SJSA1 (cell line): ENCODE data around the gene RALGAPA2. TPM values are rescaled to one million over a fixed set of nuclear protein-coding genes. Genes with fewer than 3 reads are reported as not detected.

ENCODE experiments used
- DNase-seq, 2 experiments: peaks; one replicate each; pipeline ENCODE4 v3.0.0-alpha.2; 2015 to 2020; ENCODE audit warnings: low spot score in 2 of 2, low read depth in 1 of 2
- H3K27ac ChIP-seq: fragments of 250-450 bp; sonication (Bioruptor Pico); 2 replicates; pipeline ENCODE4 v1.5.1; 2020; ENCODE audit warnings: mild to moderate bottlenecking, moderate library complexity
- H3K27me3 ChIP-seq: fragments of 250-450 bp; sonication (Bioruptor Pico); replicated peaks from 2 replicates; pipeline ENCODE4 v1.5.1; 2020; ENCODE audit warnings: mild to moderate bottlenecking, moderate library complexity
- H3K36me3 ChIP-seq: fragments of 250-450 bp; sonication (Bioruptor Pico); 2 replicates; pipeline ENCODE4 v1.5.1; 2020; ENCODE audit warnings: mild to moderate bottlenecking
- H3K4me1 ChIP-seq: fragments of 250-450 bp; sonication (Bioruptor Pico); replicated peaks from 2 replicates; pipeline ENCODE4 v1.6.1; 2021; ENCODE audit warnings: mild to moderate bottlenecking
- H3K4me3 ChIP-seq: fragments of 250-450 bp; sonication (Bioruptor Pico); 2 replicates; pipeline ENCODE4 v1.5.1; 2020; ENCODE audit warnings: mild to moderate bottlenecking
- H3K9me3 ChIP-seq: fragments of 250-450 bp; sonication (Bioruptor Pico); replicated peaks from 2 replicates; pipeline ENCODE4 v1.5.1; 2020; ENCODE audit warnings: mild to moderate bottlenecking
- total RNA-seq: library from RNA; depleted of rRNA; stranded (reverse); fragments of >200 nt; shearing (Covaris generic); gene quantifications from 2 replicates; pipeline ENCODE4 v1.2.3, GENCODE V29; 2014

Gene RALGAPA2
- total RNA-seq, 1 experiment from 2014 or later, result 5.9 TPM

- no peaks in the 10 kb centered on the region for H3K9me3 ChIP-seq
- no peaks in the 10 kb centered on the region; the same call in 1 of the 2 replicates for H3K27me3 ChIP-seq
- H3K27ac ChIP-seq, result no peak overlapping the region
- 0 out of 2 replicates have a peak, but pooled peaks cover 3% of the 10 kb centered on the region for H3K36me3 ChIP-seq
- peaks cover 6% of the 10 kb centered on the region for H3K4me1 ChIP-seq
- DNase-seq, result no peak
- no peak overlapping the region for H3K4me3 ChIP-seq
Observed at GRCh38 chr20:20710443-20711315, 1.8 kb downstream of the RALGAPA2 start.

GRCh38 chr20:20709887-20710286 lies 2.6 kb downstream of the RALGAPA2 start:
- Histone ChIP-seq H3K4me1 (peaks cover 6% of the 10 kb centered on the region), H3K36me3 (0 out of 2 replicates have a peak, but pooled peaks cover 3% of the 10 kb centered on the region), H3K9me3 (no peaks in the 10 kb centered on the region), H3K4me3 (no peak overlapping the region), H3K27me3 (no peaks in the 10 kb centered on the region; the same call in 1 of the 2 replicates), H3K27ac (no peak overlapping the region)
- DNase-seq, result no peak

- H3K4me1 ChIP-seq, result no peaks in the 10 kb centered on the region
- H3K27ac ChIP-seq, result no peak overlapping the region
- H3K27me3 ChIP-seq, result no peaks in the 10 kb centered on the region; the same call in 1 of the 2 replicates
- DNase-seq, result no peak
- no peaks in the 10 kb centered on the region for H3K36me3 ChIP-seq
- no peak overlapping the region for H3K4me3 ChIP-seq
- H3K9me3 ChIP-seq, result no peaks in the 10 kb centered on the region
Observed at GRCh38 chr20:20706285-20706684, 6.2 kb downstream of the RALGAPA2 start.

GRCh38 chr20:20702330-20703245 lies 9.9 kb downstream of the RALGAPA2 start:
- no peak overlapping the region for H3K27ac ChIP-seq
- no peaks in the 10 kb centered on the region for H3K36me3 ChIP-seq
- H3K4me3 ChIP-seq, result no peak overlapping the region
- no peaks in the 10 kb centered on the region for H3K4me1 ChIP-seq
- no peak for DNase-seq
- H3K9me3 ChIP-seq, result no peaks in the 10 kb centered on the region
- no peaks in the 10 kb centered on the region for H3K27me3 ChIP-seq

- no peaks in the 10 kb centered on the region for H3K36me3 ChIP-seq
Observed at GRCh38 chr20:20699917-20700316, 12.5 kb downstream of the RALGAPA2 start.

GRCh38 chr20:20699144-20699543 lies 13.3 kb downstream of the RALGAPA2 start:
- no peak overlapping the region for H3K4me3 ChIP-seq
- H3K27ac ChIP-seq, result no peak overlapping the region
- no peaks in the 10 kb centered on the region for H3K27me3 ChIP-seq
- no peaks in the 10 kb centered on the region for H3K9me3 ChIP-seq
- no peaks in the 10 kb centered on the region for H3K36me3 ChIP-seq
- H3K4me1 ChIP-seq, result no peaks in the 10 kb centered on the region
- no peak for DNase-seq

More at GRCh38 chr20:20699917-20700316, 12.5 kb downstream of the RALGAPA2 start:
- Histone ChIP-seq H3K27ac (no peak overlapping the region), H3K4me3 (no peak overlapping the region), H3K9me3 (no peaks in the 10 kb centered on the region), H3K27me3 (no peaks in the 10 kb centered on the region), H3K4me1 (no peaks in the 10 kb centered on the region)
- DNase-seq, result no peak

GRCh38 chr20:20697325-20697845 lies 15.1 kb downstream of the RALGAPA2 start:
- DNase-seq, result no peak
- Histone ChIP-seq H3K27ac (no peak overlapping the region), H3K9me3 (no peaks in the 10 kb centered on the region), H3K4me1 (no peaks in the 10 kb centered on the region), H3K36me3 (no peaks in the 10 kb centered on the region), H3K4me3 (no peak overlapping the region), H3K27me3 (no peaks in the 10 kb centered on the region)

- Histone ChIP-seq H3K27ac (no peak overlapping the region), H3K36me3 (no peaks in the 10 kb centered on the region), H3K9me3 (no peaks in the 10 kb centered on the region), H3K27me3 (no peaks in the 10 kb centered on the region), H3K4me1 (no peaks in the 10 kb centered on the region), H3K4me3 (no peak overlapping the region)
- DNase-seq, result no peak
Observed at GRCh38 chr20:20695250-20695816, 17.1 kb downstream of the RALGAPA2 start.

GRCh38 chr20:20694591-20694990 lies 17.9 kb downstream of the RALGAPA2 start:
- H3K9me3 ChIP-seq, result no peaks in the 10 kb centered on the region
- H3K36me3 ChIP-seq, result no peaks in the 10 kb centered on the region
- H3K27ac ChIP-seq, result no peak overlapping the region
- no peak for DNase-seq
- no peaks in the 10 kb centered on the region for H3K4me1 ChIP-seq
- H3K27me3 ChIP-seq, result no peaks in the 10 kb centered on the region
- no peak overlapping the region for H3K4me3 ChIP-seq

- H3K27me3 ChIP-seq, result no peaks in the 10 kb centered on the region
- DNase-seq, result no peak
- no peaks in the 10 kb centered on the region for H3K9me3 ChIP-seq
- H3K27ac ChIP-seq, result no peak overlapping the region
- no peaks in the 10 kb centered on the region for H3K4me1 ChIP-seq
- H3K36me3 ChIP-seq, result no peaks in the 10 kb centered on the region
- H3K4me3 ChIP-seq, result no peak overlapping the region
Observed at GRCh38 chr20:20692587-20692986, 19.9 kb downstream of the RALGAPA2 start.

GRCh38 chr20:20691477-20692235 lies 20.8 kb downstream of the RALGAPA2 start:
- H3K4me3 ChIP-seq, result no peak overlapping the region
- no peak overlapping the region for H3K27ac ChIP-seq
- H3K4me1 ChIP-seq, result no peaks in the 10 kb centered on the region
- H3K9me3 ChIP-seq, result no peaks in the 10 kb centered on the region
- no peaks in the 10 kb centered on the region for H3K36me3 ChIP-seq
- no peak for DNase-seq
- no peaks in the 10 kb centered on the region for H3K27me3 ChIP-seq

GRCh38 chr20:20690676-20691476 lies 21.6 kb downstream of the RALGAPA2 start:
- no peaks in the 10 kb centered on the region for H3K4me1 ChIP-seq
- H3K9me3 ChIP-seq, result no peaks in the 10 kb centered on the region
- H3K27me3 ChIP-seq, result no peaks in the 10 kb centered on the region
- H3K36me3 ChIP-seq, result no peaks in the 10 kb centered on the region
- H3K4me3 ChIP-seq, result no peak overlapping the region
- H3K27ac ChIP-seq, result no peak overlapping the region
- no peak for DNase-seq
